Lower lobe of right lung (tissue), 2 donors: ENCODE measurements around the gene METTL9. TPM values are rescaled to one million over a fixed set of nuclear protein-coding genes. Genes with fewer than 3 reads are reported as not detected.

Source experiments
- ATAC-seq, 2 donors: fragments of 200-7000 bp; cut with Tn5 transposase; one replicate each; pipeline ENCODE4 v1.9.1; 2020 to 2022; ENCODE audit warnings: mild to moderate bottlenecking in 2 of 2, moderate library complexity in 2 of 2
- DNase-seq: peaks from one replicate; pipeline ENCODE4 v3.0.0-alpha.2; 2020
- H3K27ac ChIP-seq: fragments of 200-600 bp; one replicate; pipeline ENCODE4 v1.8.0; 2022
- H3K27me3 ChIP-seq: fragments of 200-600 bp; one replicate; pipeline ENCODE4 v1.8.0; 2022; ENCODE audit warnings: low read depth
- H3K36me3 ChIP-seq: fragments of 200-600 bp; one replicate; pipeline ENCODE4 v1.8.0; 2022; ENCODE audit warnings: mild to moderate bottlenecking
- H3K4me1 ChIP-seq: fragments of 200-600 bp; one replicate; pipeline ENCODE4 v1.8.0; 2022
- H3K4me3 ChIP-seq: fragments of 200-600 bp; one replicate; pipeline ENCODE4 v1.8.0; 2022; ENCODE audit warnings: mild to moderate bottlenecking
- H3K9me3 ChIP-seq: fragments of 200-600 bp; one replicate; pipeline ENCODE4 v1.8.0; 2022
- intact Hi-C: fragments of 100-400 bp; cut with DNase I; formaldehyde crosslinking; loops from one replicate; pipeline ENCODE4 v1.11.0; 2022
- total RNA-seq: library from RNA; stranded (reverse); fragmentation: NEBNext Ultra II Directional; extraction: Animal tissue kit (Norgen Biotek cat#: 25700); gene quantifications from one replicate; pipeline ENCODE4 v1.2.1, GENCODE V29; 2021
- TF ChIP-seq, protein P1 (sequence below): fragments of 200-600 bp; IDR thresholded peaks from one replicate; pipeline ENCODE4 v1.8.0; 2022; ENCODE audit warnings: antibody characterized with exemption, mild to moderate bottlenecking
- donor health status: DM: no; HTN: yes; CAD: no; lungs with severe emphysema.

The METTL9 gene
- total RNA-seq, 1 donor from 2014 or later: 74.1 TPM

DNA sequence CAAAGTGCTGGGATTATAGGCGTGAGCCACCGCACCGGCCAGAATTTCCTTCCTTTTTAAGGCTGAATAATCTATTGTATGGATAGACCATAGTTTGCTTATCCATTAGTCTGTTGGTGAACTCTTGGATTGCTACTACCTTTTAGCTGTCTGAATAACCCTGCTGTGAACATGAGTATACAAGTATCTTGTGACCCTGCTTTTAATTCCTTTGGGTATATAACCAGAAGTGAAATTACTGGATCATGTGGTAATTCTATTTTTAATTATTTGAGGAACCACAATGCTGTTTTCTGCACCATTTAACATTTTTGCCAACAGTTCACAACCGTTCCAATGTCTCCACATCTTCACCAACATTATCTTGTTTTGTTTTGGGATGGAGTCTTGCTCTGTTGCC, 59.7 kb downstream of the METTL9 start:
- peaks cover 8% of the 10 kb centered on the region for H3K27me3 ChIP-seq
- intact Hi-C loops: no loop called here
- no peak overlapping the region for H3K27ac ChIP-seq
- TF ChIP-seq, protein P1, sequence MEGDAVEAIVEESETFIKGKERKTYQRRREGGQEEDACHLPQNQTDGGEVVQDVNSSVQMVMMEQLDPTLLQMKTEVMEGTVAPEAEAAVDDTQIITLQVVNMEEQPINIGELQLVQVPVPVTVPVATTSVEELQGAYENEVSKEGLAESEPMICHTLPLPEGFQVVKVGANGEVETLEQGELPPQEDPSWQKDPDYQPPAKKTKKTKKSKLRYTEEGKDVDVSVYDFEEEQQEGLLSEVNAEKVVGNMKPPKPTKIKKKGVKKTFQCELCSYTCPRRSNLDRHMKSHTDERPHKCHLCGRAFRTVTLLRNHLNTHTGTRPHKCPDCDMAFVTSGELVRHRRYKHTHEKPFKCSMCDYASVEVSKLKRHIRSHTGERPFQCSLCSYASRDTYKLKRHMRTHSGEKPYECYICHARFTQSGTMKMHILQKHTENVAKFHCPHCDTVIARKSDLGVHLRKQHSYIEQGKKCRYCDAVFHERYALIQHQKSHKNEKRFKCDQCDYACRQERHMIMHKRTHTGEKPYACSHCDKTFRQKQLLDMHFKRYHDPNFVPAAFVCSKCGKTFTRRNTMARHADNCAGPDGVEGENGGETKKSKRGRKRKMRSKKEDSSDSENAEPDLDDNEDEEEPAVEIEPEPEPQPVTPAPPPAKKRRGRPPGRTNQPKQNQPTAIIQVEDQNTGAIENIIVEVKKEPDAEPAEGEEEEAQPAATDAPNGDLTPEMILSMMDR: no peak
- H3K9me3 ChIP-seq: no peaks in the 10 kb centered on the region
- ATAC-seq (peak; percentile 31 to 40), DNase-seq (no peak)
- no peak overlapping the region for H3K4me3 ChIP-seq
- H3K36me3 ChIP-seq: peaks cover 19% of the 10 kb centered on the region
- peaks cover 19% of the 10 kb centered on the region for H3K4me1 ChIP-seq

- Histone ChIP-seq H3K9me3 (no peaks in the 10 kb centered on the region), H3K27me3 (peaks cover 33% of the 10 kb centered on the region), H3K36me3 (no peaks in the 10 kb centered on the region), H3K4me3 (peak within 1 kb of the TSS; percentile 37), H3K4me1 (no peaks in the 10 kb centered on the region), H3K27ac (no peak within 1 kb of the TSS)
- TF ChIP-seq, protein P1: no peak
- ATAC-seq (peak; percentile 63 to 73), DNase-seq (no peak)
- intact Hi-C loops: no loop called here
Observed at GRCh38 chr16:21663889-21664647, 64.7 kb downstream of the METTL9 start, which contains the start of gene OTOA. Gene OTOA, plus strand, starts transcription at chr16:21663968. Its CDS starts 14,547 bp downstream, at chr16:21678515.

GRCh38 chr16:21664801-21665492, 65.6 kb downstream of the METTL9 start:
- H3K9me3 ChIP-seq: no peaks in the 10 kb centered on the region
- H3K36me3 ChIP-seq: no peaks in the 10 kb centered on the region
- no peak for ATAC-seq
- intact Hi-C loops: no loop called here
- peaks cover 33% of the 10 kb centered on the region for H3K27me3 ChIP-seq
- no peak for DNase-seq
- TF ChIP-seq, protein P1: no peak
- H3K4me3 ChIP-seq: no peak overlapping the region
- H3K4me1 ChIP-seq: no peaks in the 10 kb centered on the region
- H3K27ac ChIP-seq: no peak overlapping the region

GRCh38 chr16:21666772-21667171, 67.4 kb downstream of the METTL9 start:
- H3K36me3 ChIP-seq: no peaks in the 10 kb centered on the region
- H3K27ac ChIP-seq: no peak overlapping the region
- no peaks in the 10 kb centered on the region for H3K4me1 ChIP-seq
- DNase-seq: no peak
- no peak for ATAC-seq
- TF ChIP-seq, protein P1: no peak
- intact Hi-C loops: no loop called here
- H3K9me3 ChIP-seq: no peaks in the 10 kb centered on the region
- H3K4me3 ChIP-seq: no peak overlapping the region
- peaks cover 33% of the 10 kb centered on the region for H3K27me3 ChIP-seq

- intact Hi-C loops: no loop called here
- Histone ChIP-seq H3K27ac (no peak overlapping the region), H3K4me1 (no peaks in the 10 kb centered on the region), H3K4me3 (no peak overlapping the region), H3K9me3 (no peaks in the 10 kb centered on the region), H3K36me3 (no peaks in the 10 kb centered on the region), H3K27me3 (peaks cover 33% of the 10 kb centered on the region)
- no peak for DNase-seq
- TF ChIP-seq, protein P1: no peak
- no peak for ATAC-seq
Observed at GRCh38 chr16:21667575-21667974, 68.2 kb downstream of the METTL9 start.
